Cardiac fibroblast (primary cell): ENCODE measurements around the gene EIF4A3.

Experiments
- DNase-seq, 2 donors: peaks; one replicate each; pipeline versions ENCODE4 v3.0.0 to v3.0.0-alpha.2; 2010; ENCODE audit warnings: low read depth in 2 of 2
- H3K4me3 ChIP-seq, 2 donors: replicated peaks in 1 of 2; 1 replicate in 1 of 2; 2 replicates in 1 of 2; pipeline ENCODE4 v1.5.1; 2011; ENCODE audit warnings: low read depth in 2 of 2, low read length in 2 of 2, mild to moderate bottlenecking in 2 of 2, moderate library complexity in 1 of 2
- CTCF ChIP-seq: IDR thresholded peaks from one replicate; pipeline ENCODE4 v1.5.1; 2011; ENCODE audit warnings: low read depth, mild to moderate bottlenecking, low read length, inconsistent platforms

Gene EIF4A3

GRCh38 chr17:80116276-80116920, 30.5 kb downstream of the EIF4A3 start:
- TF ChIP-seq CTCF: no peak
- no peak overlapping the region for H3K4me3 ChIP-seq
- DNase-seq: no peak

GRCh38 chr17:80115159-80115558, 31.8 kb downstream of the EIF4A3 start:
- no peak for TF ChIP-seq CTCF
- no peak for DNase-seq
- H3K4me3 ChIP-seq: no peak overlapping the region

GRCh38 chr17:80114758-80115157, 32.2 kb downstream of the EIF4A3 start:
- no peak for TF ChIP-seq CTCF
- no peak for DNase-seq
- no peak overlapping the region for H3K4me3 ChIP-seq

- H3K4me3 ChIP-seq: no peak overlapping the region
Observed at GRCh38 chr17:80113033-80113484, 33.9 kb downstream of the EIF4A3 start.

GRCh38 chr17:80112471-80113032, 34.4 kb downstream of the EIF4A3 start:
- DNase-seq: no peak
- H3K4me3 ChIP-seq: no peak overlapping the region
- no peak for TF ChIP-seq CTCF

More at GRCh38 chr17:80113033-80113484, 33.9 kb downstream of the EIF4A3 start:
- no peak for DNase-seq
- TF ChIP-seq CTCF: no peak

GRCh38 chr17:80111702-80112470, 35.0 kb downstream of the EIF4A3 start:
- TF ChIP-seq CTCF: no peak

More at GRCh38 chr17:80111702-80112470, 35.0 kb downstream of the EIF4A3 start:
- DNase-seq: no peak
- H3K4me3 ChIP-seq: no peak overlapping the region
